Right hindlimb (tissue), 1 donor: Measurements from ENCODE around the gene TDRD3.
A peak's percentile ranks its signal among the peaks of the same experiment; 100 is the strongest.
"Not testable (repeated sequence)": the region's sequence is repeated elsewhere in the genome, so short reads cannot be mapped to it uniquely, and the experiment has no call there.

Source experiments
- DNase-seq: peaks from one replicate; pipeline ENCODE4 v3.0.0-alpha.2; 2018

Gene TDRD3

DNA sequence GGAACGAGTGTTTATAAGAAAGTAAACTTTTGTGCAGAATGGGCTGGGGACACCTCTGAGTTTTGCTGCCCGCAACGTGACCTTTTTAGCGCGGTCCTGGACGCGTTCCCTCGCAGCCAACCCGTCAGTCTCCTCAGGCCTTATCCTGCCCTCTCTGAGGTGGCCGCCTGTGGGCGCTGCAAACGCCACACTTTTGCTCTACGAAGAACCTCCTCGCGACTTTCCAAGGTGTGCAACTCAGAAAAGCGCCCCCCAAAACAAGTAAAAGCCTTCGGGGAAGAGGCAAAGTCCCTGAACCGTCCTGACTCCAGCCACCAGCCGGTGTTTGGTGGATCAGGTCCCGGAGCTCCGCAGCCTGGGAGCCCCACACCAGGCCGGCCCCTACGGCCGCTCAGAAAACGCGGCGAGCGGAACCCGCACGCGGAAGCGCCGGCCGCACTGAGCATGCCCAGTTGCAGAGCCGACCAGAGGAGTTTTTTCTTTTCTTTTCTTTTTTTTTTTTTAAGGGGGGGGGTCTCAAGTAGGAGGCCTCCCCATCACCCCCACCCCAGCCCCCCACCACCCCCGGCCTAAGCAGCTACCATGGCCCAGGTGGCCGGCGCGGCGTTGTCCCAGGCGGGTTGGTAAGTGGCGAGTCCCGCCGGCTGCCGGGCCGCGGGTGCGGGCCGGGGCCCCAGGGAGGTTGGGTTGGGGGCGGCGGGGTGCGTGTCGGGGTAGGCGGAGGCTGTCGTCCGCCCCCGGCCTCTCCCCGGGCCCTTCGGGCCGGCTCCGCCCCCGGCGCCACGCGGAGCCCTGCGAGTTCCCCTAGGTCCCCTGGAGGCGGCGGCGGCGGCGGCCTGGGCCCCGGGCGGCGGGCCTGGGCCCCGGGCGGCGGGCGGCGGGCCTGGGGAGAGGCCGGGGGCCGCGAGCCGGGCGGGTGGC, at the start of gene TDRD3:
TSS of gene TDRD3 (plus strand) at position 438 of the 921 bp plus-strand sequence. CDS start at position 583, 145 bp downstream.
- peak; percentile 94 for DNase-seq

GRCh38 chr13:60347690-60348089, 49.3 kb upstream of the TDRD3 start:
- no peak for DNase-seq

DNA sequence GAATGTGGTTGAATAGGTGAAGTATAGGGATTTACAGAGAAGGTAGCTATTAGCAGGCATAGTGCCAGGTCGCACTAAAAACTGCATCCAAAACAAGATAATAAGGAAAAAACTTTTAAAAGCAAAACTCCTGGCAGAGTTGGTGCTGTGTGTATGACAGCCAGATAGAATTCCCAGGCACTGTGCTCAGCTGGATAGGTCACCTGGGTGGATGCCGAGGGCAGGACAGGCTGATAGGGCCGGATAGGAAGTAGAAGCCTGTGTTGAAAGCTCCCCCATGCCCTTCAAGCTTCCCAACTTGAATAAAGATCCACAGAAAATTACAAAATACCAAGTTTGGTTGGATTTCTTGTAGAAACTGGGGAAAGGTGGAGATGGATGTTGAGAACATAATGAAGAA, 48.9 kb upstream of the TDRD3 start:
- DNase-seq: no peak

- DNase-seq: no peak
Observed at GRCh38 chr13:60351326-60351725, 45.7 kb upstream of the TDRD3 start.

GRCh38 chr13:60351855-60352615, 45.0 kb upstream of the TDRD3 start:
- DNase-seq: no peak

- no peak for DNase-seq
Observed at GRCh38 chr13:60352644-60353043, 44.4 kb upstream of the TDRD3 start.

- DNase-seq: no peak
Observed at GRCh38 chr13:60355056-60355455, 42.0 kb upstream of the TDRD3 start.

GRCh38 chr13:60356970-60357369, 40.0 kb upstream of the TDRD3 start:
- no peak for DNase-seq

DNA sequence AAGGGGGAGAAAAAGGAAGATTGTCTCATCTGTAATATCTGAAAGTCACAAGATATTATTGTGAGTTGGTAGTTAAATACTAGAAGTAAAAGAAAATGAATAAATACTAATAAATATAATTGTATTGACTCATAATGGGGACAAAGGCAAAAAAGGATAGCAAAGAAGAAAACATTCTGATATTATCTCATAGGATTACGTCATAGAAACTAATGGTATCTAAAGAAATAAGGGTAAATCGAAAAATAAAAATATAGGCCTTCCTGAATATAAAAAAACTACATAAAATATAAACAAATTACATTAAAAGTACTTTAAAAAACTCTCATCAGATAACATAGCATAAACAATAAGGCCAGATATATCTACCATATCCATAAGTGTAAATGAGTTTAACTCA, 38.6 kb upstream of the TDRD3 start:
- DNase-seq: no peak

DNA sequence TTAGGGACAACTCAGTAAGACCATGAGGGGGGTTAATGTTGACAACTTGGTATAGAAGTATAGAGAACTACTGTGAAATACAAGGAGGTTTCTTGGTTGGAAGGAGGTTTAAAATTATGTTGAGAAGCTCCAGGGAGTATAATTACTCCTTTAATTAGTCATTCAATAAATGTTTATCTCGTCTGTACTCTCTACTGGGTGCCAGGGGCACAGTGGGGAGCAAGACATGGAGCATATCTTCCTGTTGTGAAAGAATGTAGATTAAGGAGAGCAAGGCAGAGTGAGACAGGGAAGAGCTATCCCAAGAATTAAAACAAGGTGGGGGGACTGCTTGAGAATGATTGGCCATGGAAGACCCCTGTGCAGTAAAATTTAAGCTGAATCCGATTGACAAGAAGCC, 33.7 kb upstream of the TDRD3 start:
- DNase-seq: no peak

DNA sequence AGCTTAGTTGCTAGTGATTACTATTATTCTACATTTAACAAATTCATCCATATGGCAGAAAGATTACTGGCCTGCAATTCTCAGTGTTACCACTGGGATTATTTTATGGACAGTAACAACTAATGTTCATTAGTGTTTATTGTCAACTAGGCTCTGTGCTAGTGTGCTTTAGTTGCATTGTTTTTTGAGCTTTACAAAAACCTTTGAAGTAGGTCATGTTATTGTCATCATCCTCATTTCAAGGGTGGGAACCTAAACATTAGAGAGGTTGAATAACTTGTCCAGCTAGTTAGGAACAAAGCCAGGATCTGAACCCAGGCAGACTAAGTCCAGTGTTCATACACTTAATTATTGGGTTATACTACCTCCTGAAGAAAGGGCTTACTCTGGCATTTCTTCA, 27.8 kb upstream of the TDRD3 start:
- DNase-seq: no peak

DNA sequence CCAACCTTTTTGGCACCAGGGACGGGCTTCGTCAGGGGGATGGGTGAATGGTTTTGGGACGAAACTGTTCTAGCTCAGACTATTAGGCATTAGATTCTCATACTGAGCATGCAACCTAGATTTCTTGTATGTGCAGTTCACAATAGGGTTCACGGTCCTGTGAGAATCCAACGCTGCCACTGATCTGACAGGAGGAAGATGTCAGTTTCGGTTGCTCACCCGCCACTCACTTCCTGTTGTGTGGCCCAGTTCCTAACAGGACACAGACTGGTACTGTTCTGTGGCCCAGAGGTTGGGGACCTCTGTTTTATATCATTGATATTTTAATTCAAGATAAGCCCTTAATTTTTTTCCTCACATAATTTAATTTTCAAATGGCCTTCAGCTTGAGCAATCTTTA, 26.7 kb upstream of the TDRD3 start:
- DNase-seq: no peak

GRCh38 chr13:60372141-60372540, 24.9 kb upstream of the TDRD3 start:
- no peak for DNase-seq

DNA sequence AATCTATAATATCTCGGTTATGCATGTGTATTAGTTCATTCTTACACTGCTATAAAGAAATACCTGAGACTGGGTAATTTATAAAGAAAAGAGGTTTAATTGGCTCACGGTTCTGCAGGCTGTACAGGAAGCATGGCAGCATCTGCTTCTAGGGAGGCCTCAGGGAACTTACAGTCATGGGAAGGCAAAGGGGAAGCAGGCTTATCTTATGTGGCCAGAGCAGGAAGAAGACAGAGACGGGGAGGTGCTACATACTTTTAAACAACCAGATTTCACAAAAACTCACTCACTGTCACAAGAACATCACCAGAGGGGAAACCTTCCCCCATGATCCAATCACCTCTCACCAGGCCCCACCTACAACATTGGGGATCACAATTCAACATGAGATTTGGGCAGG, 17.7 kb upstream of the TDRD3 start:
- not testable (repeated sequence) for DNase-seq

GRCh38 chr13:60379837-60380565, 17.0 kb upstream of the TDRD3 start:
- no peak for DNase-seq

DNA sequence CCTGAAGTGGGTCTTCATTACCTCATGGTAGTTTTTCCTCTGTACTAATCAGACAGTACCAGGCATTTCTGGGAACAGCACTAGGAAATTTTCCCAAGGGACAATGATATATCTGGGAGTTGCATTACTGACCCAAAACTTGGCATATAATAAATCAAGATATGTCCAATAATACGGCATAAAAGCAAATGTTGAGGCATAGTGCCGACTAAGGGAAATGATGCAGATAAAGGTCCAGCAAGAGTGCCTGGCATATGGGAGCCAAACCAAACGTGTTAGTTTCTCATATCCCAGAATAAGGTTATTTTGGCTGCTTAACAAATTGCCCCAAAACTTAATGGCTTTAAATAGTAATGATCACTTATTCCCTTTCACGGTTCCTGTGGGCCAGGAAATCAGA, 12.1 kb upstream of the TDRD3 start:
- no peak for DNase-seq

DNA sequence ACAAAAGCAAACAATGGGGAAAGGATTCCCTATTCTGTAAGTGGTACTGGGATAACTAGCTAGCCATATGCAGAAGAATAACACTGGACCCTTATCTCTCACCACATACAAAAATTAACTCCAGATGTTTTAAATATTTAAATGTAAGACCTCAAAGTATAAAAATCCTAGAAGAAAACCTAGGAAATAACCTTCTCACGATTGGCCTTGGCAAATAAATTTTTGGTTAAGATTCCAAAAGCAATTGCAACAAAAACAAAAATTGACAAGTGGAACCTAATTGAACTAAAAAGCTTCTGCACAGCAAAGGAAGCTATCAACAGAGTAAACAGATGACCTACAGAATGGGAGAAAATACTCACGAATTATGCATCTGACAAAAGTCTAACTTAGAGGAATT, 10.8 kb upstream of the TDRD3 start:
- DNase-seq: no peak

GRCh38 chr13:60392131-60392530, 4.9 kb upstream of the TDRD3 start:
- no peak for DNase-seq

DNA sequence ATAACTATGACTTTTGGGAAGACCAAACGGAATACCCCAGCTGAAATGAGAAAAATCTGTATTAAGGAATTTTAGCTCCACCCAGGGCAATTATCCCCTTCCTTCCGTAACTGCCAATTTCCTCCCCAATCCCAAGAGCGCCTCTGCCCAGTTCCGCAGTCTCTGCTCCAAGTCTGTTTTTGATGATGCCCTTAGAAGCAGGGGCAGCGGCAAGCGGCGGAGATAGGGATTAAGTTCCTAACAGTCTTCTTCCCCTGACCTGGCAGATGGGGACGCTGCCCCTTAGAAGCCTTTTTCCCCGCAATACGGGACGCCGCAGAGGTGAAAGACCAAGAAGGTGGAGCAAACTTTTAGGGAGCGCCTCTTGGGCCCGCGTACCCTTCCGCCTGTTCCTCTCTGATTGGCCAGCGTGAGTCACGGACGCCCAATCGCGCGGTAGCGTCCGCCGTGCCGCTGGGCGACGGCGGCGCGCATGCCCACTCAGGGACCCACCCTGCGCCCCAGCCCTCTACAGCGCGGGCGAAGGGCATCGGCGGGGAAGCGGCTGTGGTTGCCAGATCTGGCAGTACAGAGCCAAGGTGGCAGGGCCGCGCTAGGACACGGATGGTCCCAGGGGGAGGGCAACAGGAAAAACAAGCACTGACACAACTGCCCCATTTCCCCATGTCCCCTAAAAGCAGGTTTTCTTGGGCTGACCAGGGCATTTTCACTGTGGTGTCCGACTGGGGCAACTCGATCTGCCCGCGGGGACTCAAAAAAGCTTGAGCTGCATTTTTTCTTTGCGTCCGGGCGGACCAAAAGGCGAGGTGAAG, 843 bp upstream of the TDRD3 start:
- peak; percentile 93 for DNase-seq

DNA sequence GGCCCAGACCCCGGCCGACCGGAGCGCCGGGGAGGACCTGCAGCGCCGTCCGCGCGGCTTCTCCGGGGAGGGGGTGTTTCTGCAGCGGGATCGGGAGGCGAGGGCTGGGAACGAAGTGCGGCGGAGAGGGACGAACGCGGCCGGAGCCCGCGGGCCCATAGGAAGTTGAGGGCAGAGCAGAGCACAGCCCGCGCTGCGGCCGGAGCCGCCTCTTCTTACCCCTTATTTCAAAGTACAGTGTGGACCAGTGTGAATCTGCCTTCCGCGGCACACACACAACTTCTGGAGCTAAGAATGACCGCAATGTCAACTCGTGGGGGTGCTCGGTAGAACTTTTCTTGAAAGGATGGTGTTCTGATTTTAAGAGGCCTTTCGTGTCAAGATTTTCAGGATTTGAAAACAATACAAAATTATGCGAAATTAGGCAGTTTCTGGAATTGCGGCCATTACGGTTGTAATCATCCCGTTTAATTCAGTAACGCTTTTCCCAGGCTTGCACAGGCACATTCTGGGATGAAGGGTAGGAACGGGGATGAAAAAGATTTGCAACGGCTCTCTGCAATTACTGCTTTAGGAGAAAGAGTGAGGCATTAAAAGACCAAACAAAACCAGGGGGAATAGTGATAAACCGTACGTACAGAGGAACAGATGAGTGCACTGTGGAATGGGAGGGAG, 821 bp downstream of the TDRD3 start:
- DNase-seq: peak; percentile 82

DNA sequence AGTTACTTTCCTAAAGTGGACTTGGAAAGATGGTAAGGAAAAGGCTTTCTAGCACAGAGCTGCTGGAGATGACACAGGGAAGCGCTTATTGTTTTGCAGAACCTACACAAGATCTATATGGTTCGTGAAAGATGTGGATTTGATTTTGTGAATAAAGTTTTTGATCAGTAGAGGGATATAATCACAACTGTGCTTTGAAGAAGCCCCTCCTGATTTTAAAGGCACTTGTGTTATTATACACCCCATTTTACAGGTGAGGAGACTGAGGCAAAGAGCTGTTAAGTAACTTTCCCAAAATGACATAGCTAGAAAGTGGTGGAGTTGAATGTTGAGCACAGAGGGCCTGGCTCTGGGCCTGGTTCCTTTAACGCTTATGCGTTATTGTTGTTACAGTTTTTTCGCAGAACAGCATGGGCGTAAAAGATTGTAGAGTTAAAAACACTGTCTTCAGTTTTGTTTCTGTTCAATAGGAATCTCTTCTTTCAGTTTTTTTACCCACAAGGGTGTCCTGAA, 1.4 kb downstream of the TDRD3 start:
- DNase-seq: no peak
